KG1 (cell line): ENCODE data around the gene USP36.
"Not testable (repeated sequence)": the region's sequence is repeated elsewhere in the genome, so short reads cannot be mapped to it uniquely, and the experiment has no call there.

ENCODE experiments used
- DNase-seq: peaks from one replicate; lab custom pipeline; 2025; lab: John Stamatoyannopoulos, UW

USP36 gene

GRCh38 chr17:78790552-78790951, 50.1 kb downstream of the USP36 start:
- DNase-seq, result no peak

- DNase-seq, result no peak
These were observed 50.9 kb downstream of the USP36 start for GRCh38 chr17:78789663-78790181.

- DNase-seq, result no peak
These were observed 51.4 kb downstream of the USP36 start for GRCh38 chr17:78789149-78789662.

GRCh38 chr17:78788451-78788850, 52.2 kb downstream of the USP36 start:
- no peak for DNase-seq

- no peak for DNase-seq
These were observed 53.2 kb downstream of the USP36 start for GRCh38 chr17:78787444-78787843.

- DNase-seq, result no peak
These were observed 55.0 kb downstream of the USP36 start for GRCh38 chr17:78785663-78786057.

- DNase-seq, result no peak
These were observed 55.5 kb downstream of the USP36 start for GRCh38 chr17:78785011-78785662.

- no peak for DNase-seq
These were observed 56.3 kb downstream of the USP36 start for GRCh38 chr17:78784352-78784751.

- DNase-seq, result no peak
These were observed 56.8 kb downstream of the USP36 start for GRCh38 chr17:78783711-78784324.

GRCh38 chr17:78781893-78782304, 58.7 kb downstream of the USP36 start, which contains the start of gene CYTH1:
TSS of gene CYTH1 (minus strand) at chr17:78782273. CDS start at chr17:78782223, 50 bp downstream.
- no peak for DNase-seq

GRCh38 chr17:78781104-78781892, 59.3 kb downstream of the USP36 start:
- DNase-seq, result peak; percentile 14

- no peak for DNase-seq
These were observed 60.3 kb downstream of the USP36 start for GRCh38 chr17:78780335-78780734.

GRCh38 chr17:78779850-78780249, 60.8 kb downstream of the USP36 start:
- no peak for DNase-seq

- not testable (repeated sequence) for DNase-seq
These were observed 61.3 kb downstream of the USP36 start for GRCh38 chr17:78779286-78779651.

- no peak for DNase-seq
These were observed 62.7 kb downstream of the USP36 start for GRCh38 chr17:78777881-78778280.

- peak; percentile 41 for DNase-seq
These were observed 65.5 kb downstream of the USP36 start for GRCh38 chr17:78774956-78775571.

GRCh38 chr17:78774453-78774852, 66.2 kb downstream of the USP36 start:
- DNase-seq, result no peak

GRCh38 chr17:78771758-78772382, 68.7 kb downstream of the USP36 start:
- no peak for DNase-seq

- DNase-seq, result no peak
These were observed 71.3 kb downstream of the USP36 start for GRCh38 chr17:78769196-78769773.

GRCh38 chr17:78767806-78768205, 72.8 kb downstream of the USP36 start:
- no peak for DNase-seq

- no peak for DNase-seq
These were observed 73.8 kb downstream of the USP36 start for GRCh38 chr17:78766743-78767294.
